ENCODE results near the gene GSTM5.

GRCh38 chr1:109697066-109697465 is 15.0 kb upstream of the GSTM5 start:
- TF ChIP-seq CTCF (IDR thresholded peaks at IDR 0.05; ENCODE audit: low read depth, low read length) (no peak), EZH2phosphoT487 (IDR thresholded peaks at IDR 0.05; ENCODE audit: low read depth) (no peak)
